K562 (cell line): ENCODE measurements around the gene ITGB5. TPM values are rescaled to one million over a fixed set of nuclear protein-coding genes. Genes with fewer than 3 reads are reported as not detected.

ENCODE experiments used
- ARID1B ChIP-seq: fragments of 450-650 bp; IDR thresholded peaks from 2 replicates; pipeline ENCODE4 v1.6.1; 2016; ENCODE audit warnings: antibody characterized with exemption, mild to moderate bottlenecking, inconsistent platforms
- ATF4 ChIP-seq: fragments of 450-650 bp; formaldehyde crosslinking; IDR thresholded peaks from 2 replicates; pipeline ENCODE4 v1.4.0; 2022; ENCODE audit warnings: mild to moderate bottlenecking, moderate library complexity
- BHLHE40 ChIP-seq: IDR thresholded peaks from 2 replicates; pipeline ENCODE4 v1.6.1; 2011; ENCODE audit warnings: low read length, improper control_type of control experiment
- CBFA2T3 ChIP-seq: fragments of 450-650 bp; IDR thresholded peaks from 2 replicates; pipeline ENCODE4 v1.6.1; 2017
- EGR1 ChIP-seq: fragments of 450-650 bp; conservative IDR thresholded peaks from 2 replicates; pipeline ENCODE4 v1.6.1; 2017; ENCODE audit warnings: mild to moderate bottlenecking
- FOSL1 ChIP-seq: fragments of 200-800 bp; sonication (Bioruptor generic); conservative IDR thresholded peaks from 2 replicates; pipeline ENCODE4 v1.6.1; 2016; ENCODE audit warnings: missing genetic modification characterization, missing compliant biosample characterization
- GTF2A2 ChIP-seq: IDR thresholded peaks from 2 replicates; pipeline ENCODE4 v1.6.1; 2016; ENCODE audit warnings: mild to moderate bottlenecking, missing genetic modification characterization, missing compliant biosample characterization
- KDM1A ChIP-seq, 2 experiments: fragments of 450-650 bp; IDR thresholded peaks; 2 replicates each; pipeline ENCODE4 v1.6.1; 2016; ENCODE audit warnings: mild to moderate bottlenecking in 2 of 2
- KHSRP ChIP-seq: fragments of 450-650 bp; IDR thresholded peaks from 2 replicates; pipeline ENCODE4 v1.6.1; 2017
- MAFF ChIP-seq: IDR thresholded peaks from 2 replicates; pipeline ENCODE4 v1.6.1; 2012; ENCODE audit warnings: low read length, improper control_type of control experiment
- MNT ChIP-seq, 2 experiments: fragments of 450-650 bp; conservative IDR thresholded peaks; 2 replicates each; pipeline ENCODE4 v1.6.1; 2017; ENCODE audit warnings: mild to moderate bottlenecking in 2 of 2, moderate library complexity in 2 of 2
- NCOA1 ChIP-seq: fragments of 450-650 bp; IDR thresholded peaks from 2 replicates; pipeline ENCODE4 v1.6.1; 2016; ENCODE audit warnings: low read depth
- NFE2 ChIP-seq: IDR thresholded peaks from 2 replicates; pipeline ENCODE4 v1.6.1; 2014; ENCODE audit warnings: antibody characterized with exemption, low read depth
- STAT5B ChIP-seq: fragments of 250-450 bp; sonication (Bioruptor Pico); IDR thresholded peaks from 2 replicates; pipeline ENCODE4 v1.8.0; 2021; ENCODE audit warnings: mild to moderate bottlenecking, inconsistent platforms
- TBL1XR1 ChIP-seq, 2 experiments: IDR thresholded peaks; 2 replicates each; pipeline ENCODE4 v1.6.1; 2012; ENCODE audit warnings: improper control_type of control experiment in 2 of 2, low read length in 2 of 2, mild to moderate bottlenecking in 1 of 2
- ZNF212 ChIP-seq: fragments of 450-650 bp; formaldehyde crosslinking; IDR thresholded peaks from 2 replicates; pipeline ENCODE4 v1.4.0; 2020; ENCODE audit warnings: mild to moderate bottlenecking
- ZNF395 ChIP-seq: fragments of 200-800 bp; sonication (Bioruptor generic); IDR thresholded peaks from 2 replicates; pipeline ENCODE4 v1.6.1; 2017; ENCODE audit warnings: missing genetic modification characterization, missing compliant biosample characterization
- ZNF644 ChIP-seq: fragments of 200-800 bp; sonication (Bioruptor generic); IDR thresholded peaks from 2 replicates; pipeline ENCODE4 v1.6.1; 2016; ENCODE audit warnings: low read depth, missing genetic modification characterization, missing compliant biosample characterization
- polyA plus RNA-seq, 8 experiments: library from polyadenylated mRNA; depleted of rRNA in 4 of 8; stranded (reverse) in 5 of 8; unstranded in 3 of 8; fragments of >200 nt; fragmentation: Nextera tagmentation in 2 of 8; fragmentation: Illumina TruSeq in 1 of 8; extraction: Ambion mirVana in 2 of 8; extraction: Trizol in 1 of 8; gene quantifications; 2 replicates each; pipeline versions ENCODE4 v1.2.1 to v1.2.3, GENCODE V29; 2011 to 2014; ENCODE audit warnings: inconsistent platforms in 1 of 8, missing spikeins in 1 of 8
- total RNA-seq, 7 experiments: library from RNA; depleted of rRNA in 6 of 7; stranded (reverse); fragments of >200 nt in 6 of 7; fragmentation: Illumina TruSeq in 2 of 7; extraction: Trizol in 2 of 7; gene quantifications; 2 replicates each; pipeline versions ENCODE4 v1.2.1 to v1.2.3, GENCODE V29; 2011 to 2021; ENCODE audit warnings: low replicate concordance in 1 of 7
- TF ChIP-seq, protein P1 (sequence below): sonication (generic); formaldehyde crosslinking; IDR thresholded peaks from 2 replicates; pipeline ENCODE4 v1.8.0; 2022; ENCODE audit warnings: mild to moderate bottlenecking, missing genetic modification reagents

Gene ITGB5
- total and polyA plus RNA-seq, 9 of the 15 experiments (the other 6 are each of a cell fraction or from before 2014, with no cell fraction given): 1.7 to 46.8 (median 9.9) TPM

GRCh38 chr3:124772081-124772831, 114.9 kb downstream of the ITGB5 start (continued):
- TF ChIP-seq TBL1XR1 (IDR thresholded peaks at IDR 0.05; ENCODE audit: low read length in 2 of 2): peak in 1 of 2 experiments; percentile 90; a peak in 2 of 4 replicates
- no peak for TF ChIP-seq GTF2A2 (tag)
- peak; percentile 48; the same call in 1 of the 2 replicates for TF ChIP-seq KHSRP
- peak; percentile 92 for TF ChIP-seq NFE2
- no peak for TF ChIP-seq STAT5B
- peak; percentile 21 to 73; a peak in 1 of 4 replicates for TF ChIP-seq MNT (conservative IDR thresholded peaks at IDR 0.05)
- TF ChIP-seq BHLHE40: peak; percentile 81
- TF ChIP-seq KDM1A (IDR thresholded peaks at IDR 0.05): peak; percentile 100
- TF ChIP-seq ATF4: no peak
- TF ChIP-seq ZNF395 (CRISPR knock-in tag): peak; percentile 87
- peak; percentile 96 for TF ChIP-seq CBFA2T3
- TF ChIP-seq NCOA1: peak; percentile 68
- peak; percentile 26; the same call in 1 of the 2 replicates for TF ChIP-seq EGR1
- no peak for TF ChIP-seq ZNF212 (CRISPR knock-in tag)
- TF ChIP-seq ARID1B: peak; percentile 95
- TF ChIP-seq ZNF644: 0 out of 2 replicates have a peak, but pooled peaks have one; percentile 53
- TF ChIP-seq MAFF: peak; percentile 91
- TF ChIP-seq, protein P1, sequence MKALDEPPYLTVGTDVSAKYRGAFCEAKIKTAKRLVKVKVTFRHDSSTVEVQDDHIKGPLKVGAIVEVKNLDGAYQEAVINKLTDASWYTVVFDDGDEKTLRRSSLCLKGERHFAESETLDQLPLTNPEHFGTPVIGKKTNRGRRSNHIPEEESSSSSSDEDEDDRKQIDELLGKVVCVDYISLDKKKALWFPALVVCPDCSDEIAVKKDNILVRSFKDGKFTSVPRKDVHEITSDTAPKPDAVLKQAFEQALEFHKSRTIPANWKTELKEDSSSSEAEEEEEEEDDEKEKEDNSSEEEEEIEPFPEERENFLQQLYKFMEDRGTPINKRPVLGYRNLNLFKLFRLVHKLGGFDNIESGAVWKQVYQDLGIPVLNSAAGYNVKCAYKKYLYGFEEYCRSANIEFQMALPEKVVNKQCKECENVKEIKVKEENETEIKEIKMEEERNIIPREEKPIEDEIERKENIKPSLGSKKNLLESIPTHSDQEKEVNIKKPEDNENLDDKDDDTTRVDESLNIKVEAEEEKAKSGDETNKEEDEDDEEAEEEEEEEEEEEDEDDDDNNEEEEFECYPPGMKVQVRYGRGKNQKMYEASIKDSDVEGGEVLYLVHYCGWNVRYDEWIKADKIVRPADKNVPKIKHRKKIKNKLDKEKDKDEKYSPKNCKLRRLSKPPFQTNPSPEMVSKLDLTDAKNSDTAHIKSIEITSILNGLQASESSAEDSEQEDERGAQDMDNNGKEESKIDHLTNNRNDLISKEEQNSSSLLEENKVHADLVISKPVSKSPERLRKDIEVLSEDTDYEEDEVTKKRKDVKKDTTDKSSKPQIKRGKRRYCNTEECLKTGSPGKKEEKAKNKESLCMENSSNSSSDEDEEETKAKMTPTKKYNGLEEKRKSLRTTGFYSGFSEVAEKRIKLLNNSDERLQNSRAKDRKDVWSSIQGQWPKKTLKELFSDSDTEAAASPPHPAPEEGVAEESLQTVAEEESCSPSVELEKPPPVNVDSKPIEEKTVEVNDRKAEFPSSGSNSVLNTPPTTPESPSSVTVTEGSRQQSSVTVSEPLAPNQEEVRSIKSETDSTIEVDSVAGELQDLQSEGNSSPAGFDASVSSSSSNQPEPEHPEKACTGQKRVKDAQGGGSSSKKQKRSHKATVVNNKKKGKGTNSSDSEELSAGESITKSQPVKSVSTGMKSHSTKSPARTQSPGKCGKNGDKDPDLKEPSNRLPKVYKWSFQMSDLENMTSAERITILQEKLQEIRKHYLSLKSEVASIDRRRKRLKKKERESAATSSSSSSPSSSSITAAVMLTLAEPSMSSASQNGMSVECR (CRISPR knock-in tag): no peak
- TF ChIP-seq FOSL1: peak; percentile 55
